HEK293T (cell line): ENCODE results near the gene PTPRG.

Experiments used
- CTCF ChIA-PET: fragments of 350-600 bp; formaldehyde crosslinking; extraction: SDS; loops from one replicate; lab custom pipeline; 2021; ENCODE audit warnings: antibody characterized with exemption, inconsistent platforms; lab: Yijun Ruan, JAX
- POLR2A ChIA-PET: fragments of 350-600 bp; formaldehyde crosslinking; extraction: SDS; loops from one replicate; lab custom pipeline; 2020; ENCODE audit warnings: antibody characterized with exemption, inconsistent platforms; lab: Yijun Ruan, JAX
- DNase-seq: peaks from one replicate; pipeline ENCODE4 v3.0.0; 2012; ENCODE audit warnings: mixed read lengths; ENCODE audit errors: extremely low spot score
- ARNT ChIP-seq: fragments of 450-650 bp; IDR thresholded peaks from 2 replicates; pipeline ENCODE4 v1.6.1; 2017; ENCODE audit warnings: mild to moderate bottlenecking
- BHLHE40 ChIP-seq: fragments of 450-650 bp; IDR thresholded peaks from 2 replicates; pipeline ENCODE4 v1.6.1; 2016; ENCODE audit warnings: mild to moderate bottlenecking, moderate library complexity, borderline replicate concordance
- CTBP1 ChIP-seq: fragments of 450-650 bp; IDR thresholded peaks from 2 replicates; pipeline ENCODE4 v1.6.1; 2016; ENCODE audit warnings: borderline replicate concordance
- ELF4 ChIP-seq: fragments of 450-650 bp; IDR thresholded peaks from 2 replicates; pipeline ENCODE4 v1.6.1; 2017; ENCODE audit warnings: antibody characterized with exemption
- FOXA1 ChIP-seq: fragments of 450-650 bp; IDR thresholded peaks from 2 replicates; pipeline ENCODE4 v1.6.1; 2016; ENCODE audit warnings: mild to moderate bottlenecking
- FOXK2 ChIP-seq: fragments of 450-650 bp; IDR thresholded peaks from 2 replicates; pipeline ENCODE4 v1.6.1; 2016; ENCODE audit warnings: mild to moderate bottlenecking
- FOXM1 ChIP-seq: fragments of 450-650 bp; IDR thresholded peaks from 2 replicates; pipeline ENCODE4 v1.6.1; 2017; ENCODE audit warnings: mild to moderate bottlenecking, borderline replicate concordance
- HDGF ChIP-seq: fragments of 450-650 bp; IDR thresholded peaks from 2 replicates; pipeline ENCODE4 v1.6.1; 2017; ENCODE audit warnings: antibody characterized with exemption, borderline replicate concordance
- L3MBTL2 ChIP-seq: fragments of 450-650 bp; conservative IDR thresholded peaks from 2 replicates; pipeline ENCODE4 v1.6.1; 2016; ENCODE audit warnings: mild to moderate bottlenecking
- LEF1 ChIP-seq: fragments of 450-650 bp; IDR thresholded peaks from 2 replicates; pipeline ENCODE4 v1.6.1; 2017; ENCODE audit warnings: mild to moderate bottlenecking, borderline replicate concordance
- NFRKB ChIP-seq: fragments of 450-650 bp; IDR thresholded peaks from 2 replicates; pipeline ENCODE4 v1.6.1; 2016; ENCODE audit warnings: mild to moderate bottlenecking, moderate library complexity
- PKNOX1 ChIP-seq: fragments of 450-650 bp; IDR thresholded peaks from 2 replicates; pipeline ENCODE4 v1.6.1; 2016
- SP1 ChIP-seq: fragments of 450-650 bp; IDR thresholded peaks from 2 replicates; pipeline ENCODE4 v1.6.1; 2017
- SUZ12 ChIP-seq: fragments of 450-650 bp; IDR thresholded peaks from 2 replicates; pipeline ENCODE4 v1.6.1; 2016; ENCODE audit warnings: mild to moderate bottlenecking
- TARDBP ChIP-seq: fragments of 450-650 bp; IDR thresholded peaks from 2 replicates; pipeline ENCODE4 v1.6.1; 2016
- ZNF384 ChIP-seq: fragments of 450-650 bp; IDR thresholded peaks from 2 replicates; pipeline ENCODE4 v1.6.1; 2016

The PTPRG gene

GRCh38 chr3:61615643-61616042 is 54.3 kb downstream of the PTPRG start:
- ChIA-PET CTCF (no interaction called here), POLR2A (no interaction called here)
- no peak for TF ChIP-seq TARDBP
- no peak for TF ChIP-seq FOXA1
- TF ChIP-seq HDGF = no peak
- TF ChIP-seq FOXM1 = no peak
- TF ChIP-seq ZNF384 = no peak
- no peak for TF ChIP-seq ARNT
- no peak for TF ChIP-seq SUZ12
- TF ChIP-seq ELF4 = no peak
- DNase-seq = no peak

- TF ChIP-seq PKNOX1 = no peak
- no peak for TF ChIP-seq ARNT
- TF ChIP-seq SUZ12 = no peak
- no peak for TF ChIP-seq ZNF384
- no peak for TF ChIP-seq FOXA1
- no peak for TF ChIP-seq HDGF
- CTCF ChIA-PET = interaction anchor here (0.6 kb wide), 1 partner anchor 243 kb away, joined by 3 read pairs; no protein-coding TSS in a partner anchor
- POLR2A ChIA-PET = no interaction called here
- DNase-seq = no peak
Observed at GRCh38 chr3:61616586-61616985, 55.2 kb downstream of the PTPRG start.

- no peak for TF ChIP-seq CTBP1
- no peak for TF ChIP-seq ARNT
- TF ChIP-seq LEF1 = no peak
- TF ChIP-seq FOXA1 = no peak
- no peak for TF ChIP-seq FOXM1
- TF ChIP-seq TARDBP = no peak
- TF ChIP-seq L3MBTL2 = no peak
- no peak for TF ChIP-seq HDGF
- no peak for TF ChIP-seq FOXK2
- TF ChIP-seq ZNF384 = no peak
- TF ChIP-seq PKNOX1 = no peak
- no peak for TF ChIP-seq SUZ12
- TF ChIP-seq NFRKB = no peak
- no peak for TF ChIP-seq SP1
- TF ChIP-seq BHLHE40 = no peak
- TF ChIP-seq ELF4 = no peak
- DNase-seq = no peak
- POLR2A ChIA-PET = no interaction called here
- CTCF ChIA-PET = interaction anchor here (0.6 kb wide), 1 partner anchor 242 kb away, joined by 3 read pairs; no protein-coding TSS in a partner anchor
Observed at GRCh38 chr3:61617041-61617440, 55.7 kb downstream of the PTPRG start.

GRCh38 chr3:61617651-61618050 is 56.3 kb downstream of the PTPRG start:
- ChIA-PET POLR2A (no interaction called here), CTCF (interaction anchor here (0.6 kb wide), 2 partner anchors 12 to 13 kb away, joined by 3 read pairs; no protein-coding TSS in a partner anchor)
- TF ChIP-seq PKNOX1 (peak; percentile 70), ELF4 (no peak), TARDBP (no peak), ZNF384 (no peak), SP1 (no peak)
- DNase-seq = no peak

- DNase-seq = no peak
- CTCF ChIA-PET = interaction anchor here (0.6 kb wide), 1 partner anchor 12 kb away, joined by 3 read pairs; no protein-coding TSS in a partner anchor
- no peak for TF ChIP-seq BHLHE40
- TF ChIP-seq LEF1 = no peak
- no peak for TF ChIP-seq ARNT
- TF ChIP-seq TARDBP = no peak
- TF ChIP-seq L3MBTL2 = no peak
- TF ChIP-seq SP1 = no peak
- TF ChIP-seq ZNF384 = no peak
- TF ChIP-seq ELF4 = no peak
- TF ChIP-seq FOXM1 = no peak
- TF ChIP-seq SUZ12 = no peak
- TF ChIP-seq FOXA1 = no peak
- POLR2A ChIA-PET = no interaction called here
Observed at GRCh38 chr3:61618231-61618630, 56.9 kb downstream of the PTPRG start.

GRCh38 chr3:61618871-61619270 is 57.5 kb downstream of the PTPRG start:
- CTCF ChIA-PET = no interaction called here
- TF ChIP-seq ARNT (no peak), TARDBP (no peak), SP1 (no peak), ZNF384 (no peak), FOXK2 (no peak), CTBP1 (no peak), FOXM1 (no peak), SUZ12 (no peak), LEF1 (no peak), FOXA1 (no peak), ELF4 (no peak), PKNOX1 (no peak), HDGF (no peak), NFRKB (no peak), BHLHE40 (no peak), L3MBTL2 (no peak)

More at GRCh38 chr3:61618871-61619270, 57.5 kb downstream of the PTPRG start:
- POLR2A ChIA-PET = no interaction called here
- DNase-seq = no peak
